Measurements from ENCODE around the gene SLC25A42.

Gene SLC25A42

GRCh38 chr19:19053508-19054314 lies 10.1 kb upstream of the SLC25A42 start:
- peak in 1 of 2 donors; percentile 53 for DNase-seq (ENCODE audit: low spot score in 2 of 2)
- H3K9me3 Mint-ChIP-seq, result no peaks in the 10 kb centered on the region
- no peaks in the 10 kb centered on the region for H3K4me1 Mint-ChIP-seq
- peaks cover 10% of the 10 kb centered on the region for H3K36me3 Mint-ChIP-seq (ENCODE audit: insufficient read depth)
- no peak overlapping the region for H3K4me3 Mint-ChIP-seq
- ATAC-seq (replicated peaks; ENCODE audit: extremely low read depth, poor library complexity, severe bottlenecking), result peak; percentile 49
- H3K27ac Mint-ChIP-seq (ENCODE audit: low read depth), result no peak overlapping the region
- H3K27me3 Mint-ChIP-seq, result no peaks in the 10 kb centered on the region

DNA sequence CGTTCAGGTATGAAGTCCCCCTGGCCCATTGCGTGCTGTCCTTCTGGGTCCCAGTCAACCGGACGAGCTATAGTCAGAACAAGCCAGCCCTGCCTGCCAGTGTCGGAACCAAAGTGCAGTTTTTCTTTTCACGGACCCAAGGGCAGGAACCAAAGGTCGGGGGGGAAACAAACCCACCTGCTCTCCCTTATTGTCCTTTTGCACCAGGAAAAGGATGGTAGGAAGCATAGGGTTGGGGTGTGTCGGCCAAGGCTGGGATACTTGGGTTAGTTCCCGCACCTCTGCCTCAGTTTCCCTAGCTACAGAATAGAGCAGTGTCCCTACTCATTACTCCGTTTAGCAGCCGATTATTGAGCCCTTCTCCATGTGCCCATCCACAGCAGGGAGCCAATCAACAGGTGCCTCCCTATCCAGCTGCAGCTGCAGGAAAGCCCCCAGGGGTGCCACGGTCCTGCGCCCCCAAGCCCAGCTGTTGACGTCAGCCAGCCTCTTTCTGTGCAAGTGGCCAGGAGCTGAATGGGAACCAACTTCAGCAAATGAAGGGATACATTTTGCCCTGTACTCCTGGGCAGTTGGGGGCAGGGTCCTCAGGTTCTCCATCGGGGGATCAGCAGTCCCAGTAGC lies 9.4 kb upstream of the SLC25A42 start:
- no peak overlapping the region for H3K4me3 Mint-ChIP-seq
- DNase-seq (ENCODE audit: low spot score in 2 of 2) (no peak), ATAC-seq (replicated peaks; ENCODE audit: extremely low read depth, poor library complexity, severe bottlenecking) (no peak)
- no peaks in the 10 kb centered on the region for H3K27me3 Mint-ChIP-seq
- no peaks in the 10 kb centered on the region for H3K9me3 Mint-ChIP-seq
- no peaks in the 10 kb centered on the region for H3K4me1 Mint-ChIP-seq
- no peak overlapping the region for H3K27ac Mint-ChIP-seq (ENCODE audit: low read depth)
- H3K36me3 Mint-ChIP-seq (ENCODE audit: insufficient read depth), result peaks cover 10% of the 10 kb centered on the region

GRCh38 chr19:19054939-19055440 lies 8.8 kb upstream of the SLC25A42 start:
- ATAC-seq (replicated peaks; ENCODE audit: extremely low read depth, poor library complexity, severe bottlenecking) (no peak), DNase-seq (ENCODE audit: low spot score in 2 of 2) (no peak)
- no peak overlapping the region for H3K4me3 Mint-ChIP-seq
- peaks cover 10% of the 10 kb centered on the region for H3K36me3 Mint-ChIP-seq (ENCODE audit: insufficient read depth)
- H3K4me1 Mint-ChIP-seq, result no peaks in the 10 kb centered on the region
- no peaks in the 10 kb centered on the region for H3K27me3 Mint-ChIP-seq
- no peaks in the 10 kb centered on the region for H3K9me3 Mint-ChIP-seq
- no peak overlapping the region for H3K27ac Mint-ChIP-seq (ENCODE audit: low read depth)

DNA sequence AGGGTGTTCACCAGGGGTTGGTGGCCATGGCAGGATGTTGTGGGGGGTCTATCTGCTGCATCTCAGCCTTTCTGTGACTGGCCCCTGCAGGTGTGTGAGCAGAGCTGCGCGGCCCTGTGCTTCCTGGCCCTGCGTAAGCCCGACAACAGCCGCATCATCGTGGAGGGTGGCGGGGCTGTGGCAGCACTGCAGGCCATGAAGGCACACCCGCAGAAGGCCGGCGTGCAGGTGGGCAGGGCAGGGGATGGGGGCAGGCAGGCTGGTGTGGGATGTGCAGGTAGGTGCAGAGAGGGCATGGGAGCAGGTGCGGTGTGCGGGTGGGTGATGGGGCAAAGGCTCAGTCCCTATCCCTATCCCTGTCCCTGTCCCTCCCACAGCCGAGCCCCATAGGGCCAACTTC lies 8.1 kb upstream of the SLC25A42 start:
- Mint-ChIP-seq H3K4me3 (no peak overlapping the region), H3K9me3 (no peaks in the 10 kb centered on the region), H3K36me3 (ENCODE audit: insufficient read depth) (peaks cover 8% of the 10 kb centered on the region), H3K4me1 (no peaks in the 10 kb centered on the region), H3K27me3 (no peaks in the 10 kb centered on the region), H3K27ac (ENCODE audit: low read depth) (no peak overlapping the region)
- no peak for DNase-seq (ENCODE audit: low spot score in 2 of 2)
- ATAC-seq (replicated peaks; ENCODE audit: extremely low read depth, poor library complexity, severe bottlenecking), result no peak

GRCh38 chr19:19056636-19057275 lies 7.0 kb upstream of the SLC25A42 start:
- no peaks in the 10 kb centered on the region for H3K27me3 Mint-ChIP-seq
- no peak for DNase-seq (ENCODE audit: low spot score in 2 of 2)
- no peaks in the 10 kb centered on the region for H3K4me1 Mint-ChIP-seq
- H3K4me3 Mint-ChIP-seq, result no peak overlapping the region
- peaks cover 9% of the 10 kb centered on the region for H3K36me3 Mint-ChIP-seq (ENCODE audit: insufficient read depth)
- H3K27ac Mint-ChIP-seq (ENCODE audit: low read depth), result no peak overlapping the region
- ATAC-seq (replicated peaks; ENCODE audit: extremely low read depth, poor library complexity, severe bottlenecking), result no peak
- no peaks in the 10 kb centered on the region for H3K9me3 Mint-ChIP-seq

DNA sequence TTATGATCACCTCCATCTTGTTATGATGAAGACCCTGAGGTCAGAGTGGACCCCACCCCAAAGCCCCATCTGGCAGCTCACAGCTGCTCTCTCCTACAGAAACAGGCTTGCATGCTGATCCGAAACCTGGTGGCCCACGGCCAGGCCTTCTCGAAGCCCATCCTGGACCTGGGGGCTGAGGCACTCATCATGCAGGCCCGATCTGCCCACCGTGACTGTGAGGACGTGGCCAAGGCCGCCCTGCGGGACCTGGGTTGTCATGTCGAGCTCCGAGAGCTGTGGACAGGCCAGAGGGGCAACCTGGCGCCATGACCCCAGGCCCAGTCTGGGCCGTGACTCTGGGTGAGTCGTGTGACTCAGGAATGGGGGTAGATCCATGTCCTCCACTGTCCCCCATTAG lies 6.5 kb upstream of the SLC25A42 start:
- H3K36me3 Mint-ChIP-seq (ENCODE audit: insufficient read depth), result peaks cover 9% of the 10 kb centered on the region
- H3K27me3 Mint-ChIP-seq, result no peaks in the 10 kb centered on the region
- H3K4me3 Mint-ChIP-seq, result no peak overlapping the region
- DNase-seq (ENCODE audit: low spot score in 2 of 2) (no peak), ATAC-seq (replicated peaks; ENCODE audit: extremely low read depth, poor library complexity, severe bottlenecking) (no peak)
- H3K27ac Mint-ChIP-seq (ENCODE audit: low read depth), result no peak overlapping the region
- H3K9me3 Mint-ChIP-seq, result no peaks in the 10 kb centered on the region
- no peaks in the 10 kb centered on the region for H3K4me1 Mint-ChIP-seq

DNA sequence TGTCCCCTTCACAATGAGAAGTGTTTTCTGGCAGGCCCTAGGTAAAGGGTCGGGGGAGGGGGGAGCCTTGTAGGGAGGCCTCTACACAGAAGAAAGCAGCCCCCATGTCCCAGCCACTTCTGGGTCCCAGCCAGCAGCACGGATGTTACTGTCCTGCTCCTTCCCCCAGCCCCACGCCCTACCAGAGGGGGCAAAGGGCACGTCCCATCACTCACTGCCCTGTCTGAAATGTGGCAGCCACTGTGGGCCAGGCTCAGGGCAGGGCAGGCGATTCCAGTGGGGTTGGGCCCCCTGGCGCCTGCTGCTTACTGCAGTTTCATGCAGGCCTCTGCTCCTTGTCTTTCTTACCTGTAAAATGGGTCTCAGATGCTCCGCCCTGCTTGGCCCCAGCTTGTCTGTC lies 6.1 kb upstream of the SLC25A42 start:
- no peak for ATAC-seq (replicated peaks; ENCODE audit: extremely low read depth, poor library complexity, severe bottlenecking)
- Mint-ChIP-seq H3K4me1 (no peaks in the 10 kb centered on the region), H3K27ac (ENCODE audit: low read depth) (no peak overlapping the region), H3K4me3 (no peak overlapping the region), H3K27me3 (no peaks in the 10 kb centered on the region), H3K9me3 (no peaks in the 10 kb centered on the region), H3K36me3 (ENCODE audit: insufficient read depth) (peaks cover 9% of the 10 kb centered on the region)
- no peak for DNase-seq (ENCODE audit: low spot score in 2 of 2)

DNA sequence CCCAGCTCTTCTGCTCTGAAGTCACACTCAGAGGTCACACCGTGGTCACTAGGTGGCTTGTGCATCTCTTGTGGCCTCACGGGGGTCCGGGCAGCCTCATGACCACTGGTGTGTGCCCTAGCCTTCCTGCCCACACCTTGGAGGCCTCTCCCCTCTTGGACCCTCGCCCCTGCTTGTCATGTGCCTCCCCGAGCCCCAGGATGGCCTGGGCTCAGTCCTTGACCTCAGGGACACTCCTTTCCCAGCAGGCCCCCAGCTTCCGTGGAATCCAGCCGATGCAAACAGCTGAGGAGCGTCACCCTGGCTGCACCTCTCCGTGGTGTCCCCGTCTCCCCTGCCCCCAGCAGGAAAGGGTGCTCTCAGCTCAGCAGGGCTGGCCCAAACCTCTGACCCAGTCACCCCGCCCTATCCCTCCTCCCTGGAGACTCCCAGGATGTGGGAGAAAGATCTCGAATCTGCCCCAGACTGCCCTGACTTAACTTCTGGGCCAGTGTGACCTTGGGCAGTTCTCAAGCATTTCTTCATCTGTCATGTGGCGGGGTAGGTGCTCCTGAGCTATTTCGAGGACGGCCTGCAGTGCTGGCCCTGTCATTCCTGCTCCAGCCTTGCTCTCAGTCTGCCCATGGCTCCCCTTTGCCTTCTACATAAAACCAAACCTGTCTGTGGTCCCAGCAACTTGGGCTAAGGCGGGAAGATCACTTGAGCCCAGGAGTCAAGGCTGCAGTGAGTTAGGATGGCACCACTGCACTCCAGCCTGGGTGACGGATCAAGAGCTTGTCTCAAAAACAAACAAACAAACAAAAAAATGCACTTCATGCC lies 4.6 kb upstream of the SLC25A42 start:
- Mint-ChIP-seq H3K27ac (ENCODE audit: low read depth) (no peak overlapping the region), H3K4me3 (no peak overlapping the region), H3K27me3 (no peaks in the 10 kb centered on the region), H3K9me3 (no peaks in the 10 kb centered on the region), H3K4me1 (peaks cover 1% of the 10 kb centered on the region), H3K36me3 (ENCODE audit: insufficient read depth) (peaks cover 9% of the 10 kb centered on the region)
- ATAC-seq (replicated peaks; ENCODE audit: extremely low read depth, poor library complexity, severe bottlenecking), result no peak
- DNase-seq (ENCODE audit: low spot score in 2 of 2), result no peak

DNA sequence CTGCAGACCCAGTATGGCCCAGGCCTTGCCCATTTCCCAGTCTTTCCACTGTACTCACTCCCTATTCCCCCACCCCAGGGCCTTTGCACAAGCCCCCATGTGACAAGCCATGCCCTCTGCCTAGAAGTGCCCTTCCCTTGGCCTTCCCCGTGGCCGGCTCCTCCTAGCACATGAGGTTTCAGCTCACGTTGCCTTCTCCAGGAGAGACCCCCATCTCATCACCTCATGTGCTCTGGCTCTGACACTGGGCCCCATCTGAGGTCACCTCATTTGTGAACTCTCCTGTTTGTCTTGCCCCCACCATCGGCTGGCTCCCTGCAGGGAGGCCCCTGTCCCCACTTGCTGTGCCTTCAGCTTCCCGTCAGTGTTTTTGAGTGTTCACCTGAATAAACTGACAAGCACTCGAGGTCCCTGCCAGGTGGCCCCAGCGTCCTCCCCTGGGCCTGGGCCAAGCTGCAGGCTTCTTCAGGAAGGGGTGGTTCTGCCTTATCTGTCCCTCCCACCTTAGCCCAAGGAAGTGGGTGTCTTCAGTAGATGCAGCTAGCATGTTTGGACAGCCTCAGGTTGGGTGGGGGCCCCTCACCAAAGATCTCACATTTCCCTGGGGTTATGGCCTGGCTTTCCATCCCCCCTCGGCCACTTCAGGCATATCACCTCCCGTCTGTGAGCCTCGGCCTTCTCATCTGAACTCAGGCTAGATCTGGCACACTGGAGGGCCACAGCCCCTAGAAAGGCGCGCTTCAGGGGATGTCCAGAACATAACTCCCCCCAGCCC lies 3.8 kb upstream of the SLC25A42 start:
- DNase-seq (ENCODE audit: low spot score in 2 of 2) (no peak), ATAC-seq (replicated peaks; ENCODE audit: extremely low read depth, poor library complexity, severe bottlenecking) (no peak)
- Mint-ChIP-seq H3K27ac (ENCODE audit: low read depth) (peak overlapping the region; percentile 38), H3K4me3 (no peak overlapping the region), H3K4me1 (peaks cover 9% of the 10 kb centered on the region), H3K9me3 (no peaks in the 10 kb centered on the region), H3K27me3 (no peaks in the 10 kb centered on the region), H3K36me3 (ENCODE audit: insufficient read depth) (peaks cover 11% of the 10 kb centered on the region)

DNA sequence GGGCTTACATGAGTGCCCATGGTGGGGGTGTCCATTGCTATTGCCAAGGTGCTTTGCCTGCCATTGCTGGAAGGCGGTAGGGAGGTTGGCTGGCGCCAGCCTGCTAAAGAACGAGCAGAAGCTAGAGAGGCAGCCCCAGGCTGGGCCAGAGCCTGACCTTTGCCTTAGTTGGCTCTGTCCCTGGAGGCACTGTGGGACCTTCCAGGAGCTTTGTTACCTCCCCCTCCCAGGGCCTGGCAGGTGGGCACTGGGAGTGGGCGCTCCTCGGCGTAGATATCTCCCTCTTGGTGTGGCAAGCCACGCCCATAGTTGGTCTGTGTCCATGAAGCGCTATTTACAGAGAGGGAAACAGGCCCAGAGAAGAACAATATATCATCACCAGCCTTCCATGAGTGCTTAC lies 2.3 kb upstream of the SLC25A42 start:
- Mint-ChIP-seq H3K27me3 (no peaks in the 10 kb centered on the region), H3K36me3 (ENCODE audit: insufficient read depth) (peaks cover 8% of the 10 kb centered on the region), H3K9me3 (no peaks in the 10 kb centered on the region), H3K4me3 (no peak overlapping the region), H3K4me1 (peaks cover 10% of the 10 kb centered on the region), H3K27ac (ENCODE audit: low read depth) (no peak overlapping the region)
- ATAC-seq (replicated peaks; ENCODE audit: extremely low read depth, poor library complexity, severe bottlenecking), result no peak
- DNase-seq (ENCODE audit: low spot score in 2 of 2), result no peak

GRCh38 chr19:19062454-19063182 lies 1.2 kb upstream of the SLC25A42 start:
- ATAC-seq (replicated peaks; ENCODE audit: extremely low read depth, poor library complexity, severe bottlenecking), result no peak
- Mint-ChIP-seq H3K9me3 (no peaks in the 10 kb centered on the region), H3K4me3 (peak overlapping the region; percentile 92), H3K4me1 (peaks cover 15% of the 10 kb centered on the region), H3K36me3 (ENCODE audit: insufficient read depth) (peaks cover 8% of the 10 kb centered on the region), H3K27me3 (no peaks in the 10 kb centered on the region), H3K27ac (ENCODE audit: low read depth) (no peak overlapping the region)
- DNase-seq (ENCODE audit: low spot score in 2 of 2), result no peak

Measured in central memory CD8-positive, alpha-beta T cell (primary cell).